HG02938 (cell line): ENCODE measurements around the gene PTPN23.

Experiments
- ATAC-seq: cut with Tn5 transposase; IDR thresholded peaks from one replicate; pipeline ENCODE4 v1.9.1; 2021; ENCODE audit warnings: mild to moderate bottlenecking, moderate library complexity; ENCODE audit not compliant: unreplicated experiment

The PTPN23 gene

GRCh38 chr3:47404955-47405790 is 24.4 kb downstream of the PTPN23 start:
- ATAC-seq, result no peak

GRCh38 chr3:47405820-47406761 is 25.3 kb downstream of the PTPN23 start:
- no peak for ATAC-seq

GRCh38 chr3:47406762-47407149 is 25.9 kb downstream of the PTPN23 start:
- no peak for ATAC-seq

GRCh38 chr3:47407237-47407636 is 26.4 kb downstream of the PTPN23 start:
- no peak for ATAC-seq

- ATAC-seq, result no peak
Measured at GRCh38 chr3:47407896-47408838, 27.3 kb downstream of the PTPN23 start.

GRCh38 chr3:47408839-47409229 is 28.0 kb downstream of the PTPN23 start:
- ATAC-seq, result no peak

- ATAC-seq, result no peak
Measured at GRCh38 chr3:47409284-47409683, 28.5 kb downstream of the PTPN23 start.

- no peak for ATAC-seq
Measured at GRCh38 chr3:47409688-47410416, 29.0 kb downstream of the PTPN23 start.

- ATAC-seq, result no peak
Measured at GRCh38 chr3:47410417-47410720, 29.5 kb downstream of the PTPN23 start.

- no peak for ATAC-seq
Measured at GRCh38 chr3:47410801-47411646, 30.2 kb downstream of the PTPN23 start.

GRCh38 chr3:47411696-47412452 is 31.1 kb downstream of the PTPN23 start:
- ATAC-seq, result no peak

- no peak for ATAC-seq
Measured at GRCh38 chr3:47412453-47412756, 31.6 kb downstream of the PTPN23 start.

- ATAC-seq, result no peak
Measured at GRCh38 chr3:47412842-47413520, 32.2 kb downstream of the PTPN23 start.

- ATAC-seq, result no peak
Measured at GRCh38 chr3:47413751-47414150, 32.9 kb downstream of the PTPN23 start.

GRCh38 chr3:47414161-47414564 is 33.3 kb downstream of the PTPN23 start:
- ATAC-seq, result no peak

- no peak for ATAC-seq
Measured at GRCh38 chr3:47414666-47415587, 34.1 kb downstream of the PTPN23 start.

GRCh38 chr3:47416041-47416440 is 35.2 kb downstream of the PTPN23 start:
- ATAC-seq, result no peak
